Stomach smooth muscle (tissue), 2 donors: ENCODE results near the gene MAP3K21.

ENCODE experiments used
- H3K27ac ChIP-seq: one replicate; pipeline ENCODE4 v1.7.0; 2013; ENCODE audit warnings: mild to moderate bottlenecking, low read length, inconsistent platforms
- H3K27me3 ChIP-seq, 2 donors: one replicate each; pipeline ENCODE4 v1.7.0; 2013; ENCODE audit warnings: low read length in 2 of 2; ENCODE audit not compliant: insufficient read depth in 2 of 2, control insufficient read depth in 1 of 2
- H3K36me3 ChIP-seq, 2 donors: one replicate each; pipeline ENCODE4 v1.7.0; 2013; ENCODE audit warnings: low read length in 2 of 2; ENCODE audit not compliant: control insufficient read depth in 2 of 2, insufficient read depth in 2 of 2
- H3K4me1 ChIP-seq: one replicate; pipeline ENCODE4 v1.7.0; 2013; ENCODE audit warnings: low read length; ENCODE audit not compliant: control insufficient read depth, insufficient read depth
- H3K4me3 ChIP-seq, 2 donors: one replicate each; pipeline ENCODE4 v1.7.0; 2013; ENCODE audit warnings: low read length in 2 of 2
- H3K9ac ChIP-seq, 2 donors: one replicate each; pipeline ENCODE4 v1.7.0; 2013; ENCODE audit warnings: low read length in 2 of 2, mild to moderate bottlenecking in 1 of 2
- H3K9me3 ChIP-seq, 2 donors: one replicate each; pipeline ENCODE4 v1.7.0; 2013; ENCODE audit warnings: low read length in 2 of 2; ENCODE audit not compliant: control insufficient read depth in 2 of 2
- donor health status: healthy.
- donor health status: Pancreatic carcinoma.

Gene MAP3K21

DNA sequence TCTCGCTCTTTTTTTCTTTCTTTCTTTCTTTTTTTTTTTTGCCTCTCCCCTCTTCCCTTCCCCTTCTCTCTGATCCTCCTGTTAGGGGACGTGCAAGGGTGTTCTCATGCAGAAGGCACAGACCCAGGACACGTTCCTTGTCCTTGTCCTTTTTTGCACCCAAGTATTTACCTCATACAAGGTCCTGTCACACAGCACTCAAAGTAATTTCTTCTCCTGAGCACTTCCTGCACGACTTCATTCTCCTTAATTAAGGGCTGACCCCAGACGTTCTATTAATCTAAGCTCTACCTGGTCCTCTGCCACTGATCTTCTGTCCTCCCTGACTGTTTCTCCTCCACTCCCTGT, 31.6 kb upstream of the MAP3K21 start:
- H3K9me3 ChIP-seq, result no peaks in the 10 kb centered on the region
- no peak overlapping the region for H3K9ac ChIP-seq
- peaks cover 8 to 12% of the 10 kb centered on the region in 2 donors for H3K27me3 ChIP-seq
- H3K27ac ChIP-seq, result no peak overlapping the region
- H3K4me3 ChIP-seq, result peak overlapping the region in 1 of 2 donors; percentile 22
- no peaks in the 10 kb centered on the region for H3K36me3 ChIP-seq
- H3K4me1 ChIP-seq, result peaks cover 5% of the 10 kb centered on the region

DNA sequence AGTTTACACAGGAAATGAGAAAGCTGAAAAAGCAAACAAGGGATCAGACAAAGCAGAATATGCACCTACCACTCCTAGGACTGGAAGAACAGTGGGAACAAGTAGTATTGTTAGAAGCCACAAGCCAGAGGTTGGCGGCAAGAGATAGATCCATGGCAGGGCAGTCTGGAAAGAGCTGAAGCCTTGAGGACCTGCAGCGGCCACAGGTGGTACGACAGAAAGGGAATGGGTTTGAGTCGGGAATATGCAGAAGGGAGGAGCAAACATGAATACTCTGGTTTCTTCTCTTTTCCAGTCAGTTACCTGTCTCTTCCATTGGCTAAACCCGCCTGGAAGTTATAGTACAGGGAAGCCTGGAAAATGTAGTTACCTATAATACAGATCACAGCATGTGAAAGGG, 28.1 kb upstream of the MAP3K21 start:
- H3K9ac ChIP-seq, result no peak overlapping the region
- H3K4me1 ChIP-seq, result peaks cover 5% of the 10 kb centered on the region
- no peak overlapping the region for H3K27ac ChIP-seq
- H3K4me3 ChIP-seq, result no peak overlapping the region
- peaks cover 8 to 12% of the 10 kb centered on the region in 2 donors for H3K27me3 ChIP-seq
- peaks cover 0 to 3% of the 10 kb centered on the region in 2 donors for H3K9me3 ChIP-seq
- H3K36me3 ChIP-seq, result no peaks in the 10 kb centered on the region

DNA sequence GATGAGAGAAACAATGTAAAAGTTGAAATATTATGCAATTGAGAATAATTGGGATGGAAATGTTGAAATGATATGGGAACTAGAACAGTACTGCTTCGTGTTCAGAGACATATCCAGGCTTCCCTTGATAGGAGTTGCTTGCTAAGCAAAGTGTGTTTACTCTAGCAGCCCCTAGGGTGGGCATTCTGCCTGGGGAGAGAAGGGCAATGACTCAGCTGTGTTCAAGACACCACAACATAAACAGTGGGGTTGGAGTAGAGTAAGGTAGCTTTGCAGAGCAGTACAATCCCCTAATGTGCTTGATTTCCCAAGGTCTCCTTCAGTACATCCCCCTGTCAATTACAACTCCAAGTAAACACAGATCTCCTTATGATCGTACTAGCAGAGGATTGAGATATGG, 27.2 kb upstream of the MAP3K21 start:
- Histone ChIP-seq H3K9me3 (peaks cover 0 to 3% of the 10 kb centered on the region in 2 donors), H3K4me3 (no peak overlapping the region), H3K27ac (no peak overlapping the region), H3K27me3 (peaks cover 5 to 12% of the 10 kb centered on the region in 2 donors), H3K9ac (no peak overlapping the region), H3K4me1 (peaks cover 5% of the 10 kb centered on the region), H3K36me3 (no peaks in the 10 kb centered on the region)

DNA sequence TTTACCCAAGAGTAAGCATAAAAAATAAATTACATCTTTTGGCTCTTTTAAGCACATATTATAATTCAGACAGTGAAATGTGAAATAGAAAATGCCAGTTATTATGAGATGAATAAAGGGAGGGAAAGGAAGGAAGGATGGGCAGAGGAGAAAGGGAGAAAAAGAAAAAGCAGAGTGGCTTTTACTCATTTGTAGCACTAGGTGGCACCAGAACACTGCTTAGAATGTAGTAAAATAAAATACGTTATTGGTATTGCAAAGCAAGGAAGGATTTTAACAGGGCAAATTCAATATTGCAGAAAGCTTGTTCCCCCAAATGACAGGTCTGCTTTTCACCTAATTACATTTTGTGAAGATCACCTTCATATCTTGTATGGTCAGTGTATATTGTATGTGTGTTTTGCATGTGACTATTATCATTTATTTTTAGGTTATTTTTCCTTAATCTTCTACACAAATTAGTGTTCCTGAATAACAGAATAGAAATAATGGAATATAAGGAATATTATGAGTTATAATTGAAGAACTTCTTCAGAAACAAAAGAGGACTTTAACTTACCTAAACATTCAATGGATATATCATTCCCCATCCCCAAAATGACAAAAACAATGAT, 22.9 kb upstream of the MAP3K21 start:
- Histone ChIP-seq H3K27me3 (no peaks in the 10 kb centered on the region), H3K9me3 (peaks cover 0 to 3% of the 10 kb centered on the region in 2 donors), H3K4me3 (no peak overlapping the region)

DNA sequence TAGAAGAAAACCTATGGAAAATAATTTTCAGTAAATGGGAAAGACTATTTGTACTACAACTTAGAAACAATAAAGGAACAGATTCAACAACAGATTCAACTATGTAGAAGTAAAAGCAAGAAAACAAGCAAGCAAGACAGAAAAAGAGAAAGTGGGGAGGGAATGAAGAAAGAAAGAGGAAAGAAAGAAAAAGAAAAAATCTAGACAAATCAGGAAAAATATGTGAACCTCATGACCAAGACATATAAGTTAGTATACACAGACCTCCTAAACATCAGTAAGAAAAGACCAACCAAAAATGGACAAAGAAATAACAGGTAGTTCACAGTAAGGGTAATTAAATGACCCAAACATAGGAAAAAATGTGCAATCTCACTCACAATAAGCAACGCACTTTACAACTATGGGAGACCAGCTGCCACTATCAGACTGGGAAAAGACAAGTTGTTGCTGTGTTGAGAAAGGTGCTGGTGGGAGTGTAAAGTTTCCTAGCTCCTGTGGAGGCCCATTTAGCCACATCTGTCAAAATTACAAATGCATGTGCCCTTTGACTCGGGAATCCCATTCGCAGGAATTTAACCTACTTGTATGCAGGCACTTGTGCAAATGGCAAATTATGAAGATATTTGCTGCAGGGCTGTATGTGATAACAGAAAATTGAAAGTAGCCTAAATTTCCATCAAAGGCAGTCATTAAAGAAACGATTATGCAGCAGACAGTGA, 13.9 kb upstream of the MAP3K21 start:
- Histone ChIP-seq H3K9ac (no peak overlapping the region), H3K4me3 (no peak overlapping the region), H3K27me3 (no peaks in the 10 kb centered on the region), H3K9me3 (no peaks in the 10 kb centered on the region), H3K27ac (no peak overlapping the region), H3K4me1 (no peaks in the 10 kb centered on the region), H3K36me3 (no peaks in the 10 kb centered on the region)

More for the DNA sequence above, 22.9 kb upstream of the MAP3K21 start:
- Histone ChIP-seq H3K4me1 (no peaks in the 10 kb centered on the region), H3K36me3 (no peaks in the 10 kb centered on the region), H3K27ac (no peak overlapping the region), H3K9ac (no peak overlapping the region)

DNA sequence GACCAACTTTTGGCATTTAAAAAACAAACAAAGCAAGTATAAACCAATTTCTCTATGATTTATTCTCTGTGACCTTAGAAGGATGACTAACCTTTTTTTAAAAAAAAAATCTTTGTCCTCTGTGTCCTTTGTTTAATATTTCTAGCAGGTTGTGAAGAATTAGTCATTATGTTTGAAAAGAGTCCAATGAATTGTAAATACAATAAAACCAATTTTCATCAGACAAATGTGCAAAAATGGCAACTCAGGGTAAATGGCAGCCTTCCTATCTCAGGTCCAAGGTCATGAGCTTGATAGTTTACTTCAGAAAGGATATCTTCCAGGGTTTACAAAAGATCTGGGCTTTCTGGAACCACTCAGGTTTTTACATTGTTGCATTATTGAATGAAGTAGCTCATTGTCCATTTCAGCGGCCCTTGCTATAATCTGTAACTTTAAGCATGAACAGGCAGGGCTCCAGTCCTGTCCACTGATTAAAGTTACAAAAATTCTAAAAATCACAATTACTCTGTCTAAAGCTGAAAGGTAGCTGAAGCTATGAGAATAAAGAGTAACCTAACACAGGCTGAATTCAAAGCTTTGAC, 11.7 kb upstream of the MAP3K21 start:
- no peaks in the 10 kb centered on the region for H3K4me1 ChIP-seq
- H3K4me3 ChIP-seq, result no peak overlapping the region
- no peaks in the 10 kb centered on the region for H3K36me3 ChIP-seq
- H3K9ac ChIP-seq, result no peak overlapping the region
- no peak overlapping the region for H3K27ac ChIP-seq
- H3K27me3 ChIP-seq, result no peaks in the 10 kb centered on the region
- H3K9me3 ChIP-seq, result no peaks in the 10 kb centered on the region

DNA sequence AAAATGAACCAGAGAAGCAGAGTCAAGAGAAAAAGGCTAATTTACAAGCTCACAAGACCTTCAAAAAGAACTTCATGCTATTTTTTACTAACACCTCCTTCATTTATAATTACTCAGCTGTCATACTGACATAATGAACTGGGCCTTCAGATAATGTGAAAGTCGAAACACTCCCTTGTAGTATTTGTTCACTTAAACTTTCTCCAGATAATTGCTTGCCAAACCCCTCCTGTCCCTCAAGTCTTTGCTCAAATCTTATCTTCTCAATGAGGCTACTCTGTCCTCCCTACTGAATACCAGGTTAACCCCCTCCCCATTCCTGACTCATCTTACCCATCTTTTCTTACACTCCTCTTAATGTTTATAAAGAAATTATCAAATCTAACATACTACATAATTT, 11.1 kb upstream of the MAP3K21 start:
- no peaks in the 10 kb centered on the region for H3K4me1 ChIP-seq
- H3K27me3 ChIP-seq, result no peaks in the 10 kb centered on the region
- no peaks in the 10 kb centered on the region for H3K9me3 ChIP-seq
- no peak overlapping the region for H3K9ac ChIP-seq
- no peak overlapping the region for H3K4me3 ChIP-seq
- no peaks in the 10 kb centered on the region for H3K36me3 ChIP-seq
- no peak overlapping the region for H3K27ac ChIP-seq

DNA sequence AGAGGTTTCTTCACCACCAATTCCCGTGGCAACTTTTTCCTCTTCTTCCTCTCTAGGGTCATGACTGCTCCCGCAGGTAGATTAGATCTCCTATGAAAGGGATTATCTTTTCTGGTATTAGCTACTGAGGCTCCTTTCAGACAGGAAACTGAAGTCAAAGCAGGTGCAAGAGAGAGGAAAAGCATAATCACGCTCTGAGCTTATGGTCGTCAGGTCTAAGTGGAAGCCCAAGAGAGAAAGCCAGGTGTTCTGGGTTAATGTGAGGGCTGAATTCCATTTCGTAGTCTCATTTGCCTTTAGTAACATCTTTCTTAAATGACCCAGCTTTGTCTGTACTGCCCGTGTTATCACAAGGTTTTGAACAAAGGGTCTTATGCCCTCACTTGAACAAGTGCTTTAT, 8.3 kb upstream of the MAP3K21 start:
- Histone ChIP-seq H3K9ac (no peak overlapping the region), H3K27ac (no peak overlapping the region), H3K4me3 (no peak overlapping the region), H3K36me3 (no peaks in the 10 kb centered on the region), H3K9me3 (no peaks in the 10 kb centered on the region), H3K4me1 (no peaks in the 10 kb centered on the region), H3K27me3 (no peaks in the 10 kb centered on the region)

DNA sequence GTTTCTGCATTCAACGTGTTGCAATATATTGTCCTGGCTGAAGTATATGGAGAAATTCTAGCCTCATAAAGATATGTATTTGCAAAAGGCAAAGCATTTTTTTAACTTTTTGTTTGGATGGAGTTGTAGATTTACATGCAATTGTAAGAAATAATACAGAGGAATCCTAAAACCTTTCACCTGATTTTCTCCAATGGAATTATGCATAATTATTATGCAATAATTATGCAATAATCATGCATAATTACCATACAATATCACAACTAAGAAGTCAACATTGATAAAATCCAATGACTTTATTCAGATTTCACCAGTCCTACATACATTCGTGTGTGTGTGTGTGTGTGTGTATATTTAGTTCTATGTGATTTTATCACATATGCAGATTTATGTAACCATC, 7.5 kb upstream of the MAP3K21 start:
- H3K27me3 ChIP-seq, result no peaks in the 10 kb centered on the region
- H3K27ac ChIP-seq, result no peak overlapping the region
- no peak overlapping the region for H3K4me3 ChIP-seq
- no peak overlapping the region for H3K9ac ChIP-seq
- no peaks in the 10 kb centered on the region for H3K9me3 ChIP-seq
- H3K36me3 ChIP-seq, result no peaks in the 10 kb centered on the region
- H3K4me1 ChIP-seq, result no peaks in the 10 kb centered on the region

DNA sequence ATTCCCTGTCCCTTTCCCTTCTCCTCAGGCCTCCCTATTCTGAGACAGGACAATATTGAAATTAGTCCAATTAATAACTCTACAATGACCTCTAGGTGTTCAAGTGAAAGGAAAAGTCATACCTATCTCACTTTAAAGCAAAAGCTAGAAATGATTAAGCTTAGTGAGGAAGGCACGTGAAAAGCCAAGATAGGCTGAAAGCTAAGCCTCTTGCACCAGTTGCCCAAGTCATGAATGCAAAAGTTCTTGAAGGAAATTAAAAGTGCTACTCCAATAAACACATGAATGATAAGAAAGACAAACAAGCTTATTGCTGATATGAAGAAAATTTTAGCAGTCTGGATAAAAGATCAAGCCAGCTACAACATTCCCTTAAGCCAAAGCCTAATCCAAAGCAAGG, 3.8 kb upstream of the MAP3K21 start:
- Histone ChIP-seq H3K4me1 (peaks cover 11% of the 10 kb centered on the region), H3K36me3 (no peaks in the 10 kb centered on the region), H3K27me3 (peaks cover 3 to 16% of the 10 kb centered on the region in 2 donors), H3K9ac (no peak overlapping the region), H3K4me3 (no peak overlapping the region), H3K9me3 (no peaks in the 10 kb centered on the region), H3K27ac (no peak overlapping the region)

DNA sequence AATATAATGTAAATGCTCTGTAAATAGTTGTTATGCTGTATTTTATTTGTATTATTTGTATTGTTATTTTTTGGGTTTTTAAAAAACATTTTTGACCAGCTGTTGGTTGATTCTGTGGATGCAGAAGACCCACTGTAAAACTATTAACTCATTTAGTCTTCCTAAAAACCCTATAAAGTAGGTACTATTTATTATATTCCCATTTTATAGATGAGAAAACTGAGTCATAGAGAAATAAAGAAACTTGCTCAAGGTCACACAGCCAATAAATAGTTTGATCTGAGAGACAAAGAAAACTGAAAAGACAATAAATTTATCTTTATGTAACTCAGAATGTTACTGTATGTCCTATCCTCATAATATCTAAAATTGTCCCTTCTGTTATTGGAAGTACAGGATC, 1.2 kb upstream of the MAP3K21 start:
- Histone ChIP-seq H3K9me3 (no peaks in the 10 kb centered on the region), H3K27ac (no peak overlapping the region), H3K9ac (no peak overlapping the region), H3K4me3 (no peak overlapping the region), H3K27me3 (peaks cover 11 to 26% of the 10 kb centered on the region in 2 donors), H3K36me3 (no peaks in the 10 kb centered on the region), H3K4me1 (peaks cover 17% of the 10 kb centered on the region)
